GM19193 (cell line): ENCODE measurements around the gene IFNGR2.

Experiments
- POLR2A ChIP-seq: IDR thresholded peaks from 4 replicates; pipeline ENCODE4 v1.6.1; 2011; ENCODE audit not compliant: insufficient read depth, insufficient read length; ENCODE audit errors: extremely low read depth

IFNGR2 gene

GRCh38 chr21:33394260-33394659 lies 9.0 kb upstream of the IFNGR2 start:
- no peak for TF ChIP-seq POLR2A

GRCh38 chr21:33395891-33396331 lies 7.3 kb upstream of the IFNGR2 start:
- no peak for TF ChIP-seq POLR2A

GRCh38 chr21:33396436-33396835 lies 6.8 kb upstream of the IFNGR2 start:
- TF ChIP-seq POLR2A: no peak

GRCh38 chr21:33396951-33397350 lies 6.3 kb upstream of the IFNGR2 start:
- no peak for TF ChIP-seq POLR2A

GRCh38 chr21:33397717-33398116 lies 5.5 kb upstream of the IFNGR2 start:
- no peak for TF ChIP-seq POLR2A

GRCh38 chr21:33398361-33398760 lies 4.9 kb upstream of the IFNGR2 start:
- no peak for TF ChIP-seq POLR2A

- TF ChIP-seq POLR2A: no peak
These were observed 1.6 kb upstream of the IFNGR2 start for GRCh38 chr21:33401630-33401992.

- peak; percentile 27 for TF ChIP-seq POLR2A
These were observed 923 bp upstream of the IFNGR2 start for GRCh38 chr21:33402001-33402979.

GRCh38 chr21:33403786-33404585 lies 773 bp downstream of the IFNGR2 start:
- TF ChIP-seq POLR2A: peak; percentile 7

- no peak for TF ChIP-seq POLR2A
These were observed 3.3 kb downstream of the IFNGR2 start for GRCh38 chr21:33406493-33406892.

- no peak for TF ChIP-seq POLR2A
These were observed 8.8 kb downstream of the IFNGR2 start for GRCh38 chr21:33411949-33412430.

- TF ChIP-seq POLR2A: peak; percentile 19
These were observed 9.8 kb downstream of the IFNGR2 start for GRCh38 chr21:33412832-33413519.

GRCh38 chr21:33414068-33414467 lies 10.9 kb downstream of the IFNGR2 start:
- TF ChIP-seq POLR2A: no peak

GRCh38 chr21:33414926-33415325 lies 11.7 kb downstream of the IFNGR2 start:
- TF ChIP-seq POLR2A: no peak

GRCh38 chr21:33418691-33419090 lies 15.5 kb downstream of the IFNGR2 start:
- TF ChIP-seq POLR2A: no peak
